HG02852 (cell line): ENCODE results near the gene UAP1.
A peak's percentile ranks its signal among the peaks of the same experiment; 100 is the strongest.

Experiments
- ATAC-seq: cut with Tn5 transposase; IDR thresholded peaks from one replicate; pipeline ENCODE4 v1.9.1; 2021; ENCODE audit warnings: mild to moderate bottlenecking, moderate library complexity; ENCODE audit not compliant: unreplicated experiment

Gene UAP1

GRCh38 chr1:162612606-162613400 is 51.3 kb downstream of the UAP1 start:
- no peak for ATAC-seq

GRCh38 chr1:162616848-162617247 is 55.3 kb downstream of the UAP1 start:
- ATAC-seq = no peak

- no peak for ATAC-seq
Measured at GRCh38 chr1:162617513-162617912, 56.0 kb downstream of the UAP1 start.

GRCh38 chr1:162619076-162619475 is 57.6 kb downstream of the UAP1 start:
- ATAC-seq = no peak

GRCh38 chr1:162621256-162621655 is 59.7 kb downstream of the UAP1 start:
- ATAC-seq = no peak

- no peak for ATAC-seq
Measured at GRCh38 chr1:162625679-162626078, 64.2 kb downstream of the UAP1 start.

- ATAC-seq = no peak
Measured at GRCh38 chr1:162626094-162626493, 64.6 kb downstream of the UAP1 start.

- ATAC-seq = no peak
Measured at GRCh38 chr1:162626761-162627160, 65.2 kb downstream of the UAP1 start.

GRCh38 chr1:162627662-162628296 is 66.3 kb downstream of the UAP1 start:
- ATAC-seq = no peak

- no peak for ATAC-seq
Measured at GRCh38 chr1:162629077-162629627, 67.6 kb downstream of the UAP1 start.

- no peak for ATAC-seq
Measured at GRCh38 chr1:162629651-162630050, 68.1 kb downstream of the UAP1 start.

GRCh38 chr1:162631546-162632191 is 70.1 kb downstream of the UAP1 start:
- ATAC-seq = no peak

GRCh38 chr1:162632217-162632666 is 70.7 kb downstream of the UAP1 start, which contains the start of gene DDR2:
TSS of gene DDR2 (plus strand) at chr1:162632464. CDS start at chr1:162719064, 86,600 bp downstream.
- ATAC-seq = no peak

- no peak for ATAC-seq
Measured at GRCh38 chr1:162632698-162633080, 71.2 kb downstream of the UAP1 start.

- peak; percentile 72 for ATAC-seq
Measured at GRCh38 chr1:162633081-162633762, 71.7 kb downstream of the UAP1 start.

- ATAC-seq = no peak
Measured at GRCh38 chr1:162635418-162635817, 73.9 kb downstream of the UAP1 start.

- no peak for ATAC-seq
Measured at GRCh38 chr1:162639718-162640117, 78.2 kb downstream of the UAP1 start.

GRCh38 chr1:162641114-162641513 is 79.6 kb downstream of the UAP1 start:
- no peak for ATAC-seq

GRCh38 chr1:162644986-162645314 is 83.4 kb downstream of the UAP1 start:
- ATAC-seq = no peak

GRCh38 chr1:162645666-162646065 is 84.1 kb downstream of the UAP1 start:
- ATAC-seq = no peak

GRCh38 chr1:162649583-162649982 is 88.1 kb downstream of the UAP1 start:
- ATAC-seq = no peak
